Measurements from ENCODE around the gene SPATA46. TPM values are rescaled to one million over a fixed set of nuclear protein-coding genes. Genes with fewer than 3 reads are reported as not detected.

Gene SPATA46
- total and polyA plus RNA-seq, 2 experiments from 2014 or later = not detected

DNA sequence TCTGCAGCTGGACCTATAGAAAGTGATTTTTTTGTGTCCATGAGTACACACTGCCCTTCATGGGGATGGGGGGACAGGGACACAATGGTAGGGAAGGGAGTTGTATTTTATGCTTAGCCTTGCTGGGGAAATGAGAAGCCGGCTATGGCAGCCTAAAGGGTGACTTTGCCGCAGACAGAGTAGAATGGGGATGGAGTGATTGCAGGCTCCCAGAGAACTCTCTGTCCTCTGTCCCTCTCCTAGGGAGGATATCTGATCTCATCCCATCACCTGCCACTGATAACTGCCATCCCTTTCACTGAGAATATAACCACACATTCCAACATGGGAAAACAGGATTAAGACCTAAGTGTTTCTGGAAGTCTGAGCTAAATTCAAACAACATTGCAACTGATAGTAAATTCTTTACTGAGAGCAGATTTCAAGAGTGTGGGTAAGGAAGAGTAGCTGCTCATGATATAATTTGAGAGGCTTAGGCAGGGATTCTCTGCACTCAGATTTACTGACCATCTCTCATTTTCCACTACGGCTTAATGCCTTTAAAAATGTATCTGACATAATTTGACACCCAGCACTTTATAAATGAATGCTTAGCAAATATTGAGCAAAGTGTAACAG is 21.4 kb upstream of the SPATA46 start:
- DNase-seq (ENCODE audit: low spot score) = no peak
- Histone ChIP-seq H3K9me2 (ENCODE audit: insufficient read depth) (no peaks in the 10 kb centered on the region), H3K4me1 (ENCODE audit: insufficient read depth) (peaks cover 24% of the 10 kb centered on the region), H3K27ac (ENCODE audit: low read depth) (no peak overlapping the region), H3F3A (replicated peaks; ENCODE audit: low read depth) (no peaks in the 10 kb centered on the region), H3K4me3 (no peak overlapping the region), H3K79me2 (replicated peaks; ENCODE audit: insufficient read depth) (no peaks in the 10 kb centered on the region), H3K36me3 (ENCODE audit: insufficient read depth) (no peaks in the 10 kb centered on the region), H3K4me2 (peak overlapping the region; percentile 60; the same call in 1 of the 2 replicates), H4K20me1 (replicated peaks; ENCODE audit: insufficient read depth) (no peaks in the 10 kb centered on the region), H3K27me3 (ENCODE audit: insufficient read depth) (no peaks in the 10 kb centered on the region), H2AFZ (peak overlapping the region; percentile 39)
- Mint-ChIP-seq H3K27me3 (ENCODE audit: insufficient read depth, low read depth, poor library complexity) (peaks cover 2% of the 10 kb centered on the region), H3K27ac (peak overlapping the region; percentile 12; the same call in 1 of the 2 replicates), H3K4me3 (no peak overlapping the region), H3K36me3 (ENCODE audit: low read depth) (no peaks in the 10 kb centered on the region), H3K9me3 (no peaks in the 10 kb centered on the region), H3K4me1 (peaks cover 26% of the 10 kb centered on the region)
- peak; percentile 52 for ATAC-seq
- no peak for TF ChIP-seq ZNF462 (CRISPR knock-in tag; IDR thresholded peaks at IDR 0.05)
- no peak for TF ChIP-seq ZNF331 (CRISPR knock-in tag; IDR thresholded peaks at IDR 0.05; ENCODE audit: low read depth)
- TF ChIP-seq EZH2phosphoT487 (IDR thresholded peaks at IDR 0.05; ENCODE audit: unreplicated experiment) = no peak
- TF ChIP-seq POLR2AphosphoS5 (IDR thresholded peaks at IDR 0.05; ENCODE audit: low read depth) = no peak
- TF ChIP-seq, protein P1, sequence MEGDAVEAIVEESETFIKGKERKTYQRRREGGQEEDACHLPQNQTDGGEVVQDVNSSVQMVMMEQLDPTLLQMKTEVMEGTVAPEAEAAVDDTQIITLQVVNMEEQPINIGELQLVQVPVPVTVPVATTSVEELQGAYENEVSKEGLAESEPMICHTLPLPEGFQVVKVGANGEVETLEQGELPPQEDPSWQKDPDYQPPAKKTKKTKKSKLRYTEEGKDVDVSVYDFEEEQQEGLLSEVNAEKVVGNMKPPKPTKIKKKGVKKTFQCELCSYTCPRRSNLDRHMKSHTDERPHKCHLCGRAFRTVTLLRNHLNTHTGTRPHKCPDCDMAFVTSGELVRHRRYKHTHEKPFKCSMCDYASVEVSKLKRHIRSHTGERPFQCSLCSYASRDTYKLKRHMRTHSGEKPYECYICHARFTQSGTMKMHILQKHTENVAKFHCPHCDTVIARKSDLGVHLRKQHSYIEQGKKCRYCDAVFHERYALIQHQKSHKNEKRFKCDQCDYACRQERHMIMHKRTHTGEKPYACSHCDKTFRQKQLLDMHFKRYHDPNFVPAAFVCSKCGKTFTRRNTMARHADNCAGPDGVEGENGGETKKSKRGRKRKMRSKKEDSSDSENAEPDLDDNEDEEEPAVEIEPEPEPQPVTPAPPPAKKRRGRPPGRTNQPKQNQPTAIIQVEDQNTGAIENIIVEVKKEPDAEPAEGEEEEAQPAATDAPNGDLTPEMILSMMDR (conservative IDR thresholded peaks at IDR 0.05; ENCODE audit: low read depth in 2 of 2) = no peak
- TF ChIP-seq ETS1 (IDR thresholded peaks at IDR 0.05) = no peak
- TF ChIP-seq CREB1 (CRISPR knock-in tag; IDR thresholded peaks at IDR 0.05; ENCODE audit: low read depth) = no peak
- TF ChIP-seq STAT1 (IDR thresholded peaks at IDR 0.05; ENCODE audit: unreplicated experiment) = no peak
- no peak for TF ChIP-seq NANOG (IDR thresholded peaks at IDR 0.05; ENCODE audit: borderline replicate concordance)
- no peak for TF ChIP-seq EZH2 (IDR thresholded peaks at IDR 0.05; ENCODE audit: low read depth, unreplicated experiment)
- no peak for TF ChIP-seq ZNF114 (CRISPR knock-in tag; IDR thresholded peaks at IDR 0.05)
- TF ChIP-seq, protein P2, sequence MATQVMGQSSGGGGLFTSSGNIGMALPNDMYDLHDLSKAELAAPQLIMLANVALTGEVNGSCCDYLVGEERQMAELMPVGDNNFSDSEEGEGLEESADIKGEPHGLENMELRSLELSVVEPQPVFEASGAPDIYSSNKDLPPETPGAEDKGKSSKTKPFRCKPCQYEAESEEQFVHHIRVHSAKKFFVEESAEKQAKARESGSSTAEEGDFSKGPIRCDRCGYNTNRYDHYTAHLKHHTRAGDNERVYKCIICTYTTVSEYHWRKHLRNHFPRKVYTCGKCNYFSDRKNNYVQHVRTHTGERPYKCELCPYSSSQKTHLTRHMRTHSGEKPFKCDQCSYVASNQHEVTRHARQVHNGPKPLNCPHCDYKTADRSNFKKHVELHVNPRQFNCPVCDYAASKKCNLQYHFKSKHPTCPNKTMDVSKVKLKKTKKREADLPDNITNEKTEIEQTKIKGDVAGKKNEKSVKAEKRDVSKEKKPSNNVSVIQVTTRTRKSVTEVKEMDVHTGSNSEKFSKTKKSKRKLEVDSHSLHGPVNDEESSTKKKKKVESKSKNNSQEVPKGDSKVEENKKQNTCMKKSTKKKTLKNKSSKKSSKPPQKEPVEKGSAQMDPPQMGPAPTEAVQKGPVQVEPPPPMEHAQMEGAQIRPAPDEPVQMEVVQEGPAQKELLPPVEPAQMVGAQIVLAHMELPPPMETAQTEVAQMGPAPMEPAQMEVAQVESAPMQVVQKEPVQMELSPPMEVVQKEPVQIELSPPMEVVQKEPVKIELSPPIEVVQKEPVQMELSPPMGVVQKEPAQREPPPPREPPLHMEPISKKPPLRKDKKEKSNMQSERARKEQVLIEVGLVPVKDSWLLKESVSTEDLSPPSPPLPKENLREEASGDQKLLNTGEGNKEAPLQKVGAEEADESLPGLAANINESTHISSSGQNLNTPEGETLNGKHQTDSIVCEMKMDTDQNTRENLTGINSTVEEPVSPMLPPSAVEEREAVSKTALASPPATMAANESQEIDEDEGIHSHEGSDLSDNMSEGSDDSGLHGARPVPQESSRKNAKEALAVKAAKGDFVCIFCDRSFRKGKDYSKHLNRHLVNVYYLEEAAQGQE (IDR thresholded peaks at IDR 0.05; ENCODE audit: unreplicated experiment) = no peak
- no peak for TF ChIP-seq JUNB (IDR thresholded peaks at IDR 0.05; ENCODE audit: unreplicated experiment)
